PFSK-1 (cell line): ENCODE data around the gene FAM118A.

Experiments used
- FOXP2 ChIP-seq: optimal IDR thresholded peaks from 2 replicates; pipeline ENCODE3; 2011; ENCODE audit warnings: borderline replicate concordance, control low read depth, inconsistent platforms; ENCODE audit not compliant: insufficient read depth; ENCODE audit errors: extremely low read length, extremely low read depth
- POLR2AphosphoS5 ChIP-seq: IDR thresholded peaks from 2 replicates; pipeline ENCODE4 v1.6.1; 2012; ENCODE audit warnings: low read depth, mild to moderate bottlenecking, control low read depth, low read length, moderate library complexity
- REST ChIP-seq, 2 experiments: IDR thresholded peaks; 2 replicates each; pipeline versions ENCODE4 v1.6.1 to v1.8.0; 2011 to 2012; ENCODE audit warnings: low read depth in 2 of 2, low read length in 2 of 2, control low read depth in 1 of 2, inconsistent platforms in 1 of 2, mild to moderate bottlenecking in 1 of 2, moderate library complexity in 1 of 2; ENCODE audit not compliant: insufficient read depth in 1 of 2
- SIN3A ChIP-seq: IDR thresholded peaks from 2 replicates; pipeline ENCODE4 v1.6.1; 2012; ENCODE audit warnings: mild to moderate bottlenecking, low read length, moderate library complexity, borderline replicate concordance; ENCODE audit not compliant: insufficient read depth
- TAF1 ChIP-seq: IDR thresholded peaks from 2 replicates; pipeline ENCODE4 v1.6.1; 2012; ENCODE audit warnings: low read length, control low read depth, borderline replicate concordance; ENCODE audit not compliant: insufficient read depth

FAM118A gene

GRCh38 chr22:45318558-45319323 is 9.0 kb downstream of the FAM118A start:
- TF ChIP-seq REST (IDR thresholded peaks at IDR 0.05; ENCODE audit: insufficient read depth in 1 of 2, low read depth in 2 of 2, low read length in 2 of 2), result no peak
- TF ChIP-seq POLR2AphosphoS5, result no peak
- TF ChIP-seq SIN3A, result no peak
- TF ChIP-seq TAF1, result no peak
- TF ChIP-seq FOXP2, result no peak

- TF ChIP-seq TAF1 (no peak), POLR2AphosphoS5 (no peak)
These were observed 9.6 kb downstream of the FAM118A start for GRCh38 chr22:45319324-45319685.

- TF ChIP-seq SIN3A (no peak), TAF1 (no peak)
These were observed 10.7 kb downstream of the FAM118A start for GRCh38 chr22:45320357-45320976.

GRCh38 chr22:45321827-45322226 is 12.1 kb downstream of the FAM118A start:
- TF ChIP-seq REST (IDR thresholded peaks at IDR 0.05; ENCODE audit: insufficient read depth in 1 of 2, low read depth in 2 of 2, low read length in 2 of 2) (no peak), FOXP2 (no peak), TAF1 (no peak), POLR2AphosphoS5 (no peak), SIN3A (no peak)

- TF ChIP-seq FOXP2, result no peak
- no peak for TF ChIP-seq REST (IDR thresholded peaks at IDR 0.05; ENCODE audit: insufficient read depth in 1 of 2, low read depth in 2 of 2, low read length in 2 of 2)
These were observed 13.3 kb downstream of the FAM118A start for GRCh38 chr22:45322873-45323525.

- TF ChIP-seq TAF1 (no peak), FOXP2 (no peak)
These were observed 14.0 kb downstream of the FAM118A start for GRCh38 chr22:45323695-45324094.
